Panc1 (cell line): ENCODE results near the gene ATG4B. TPM values are rescaled to one million over a fixed set of nuclear protein-coding genes. Genes with fewer than 3 reads are reported as not detected.

ENCODE experiments used
- ATAC-seq: fragments of 200-7000 bp; cut with Tn5 transposase; 2 replicates; pipeline ENCODE4 v1.9.1; 2020; ENCODE audit warnings: mild to moderate bottlenecking, moderate library complexity
- BruUV-seq: library from RNA; stranded (reverse); fragments of 400-500 nt; replicated peaks from 2 replicates; lab custom pipeline; 2021; lab: Mats Ljungman, UMichigan
- CTCF ChIA-PET: fragments of 300-600 bp; sonication (Branson Sonifier 250); formaldehyde crosslinking; loops from one replicate; lab custom pipeline; 2022; ENCODE audit warnings: antibody characterized with exemption; lab: Charles Lee
- POLR2A ChIA-PET: fragments of 300-600 bp; sonication (Branson Sonifier 250); formaldehyde crosslinking; loops from one replicate; lab custom pipeline; 2022; ENCODE audit warnings: antibody characterized with exemption; lab: Charles Lee
- DNase-seq: peaks from one replicate; pipeline ENCODE4 v3.0.0-alpha.2; 2010; ENCODE audit warnings: low read depth, low spot score
- H3K27ac ChIP-seq: 2 replicates; pipeline ENCODE4 v1.5.1; 2011; ENCODE audit warnings: mild to moderate bottlenecking, low read length, inconsistent platforms
- H3K27me3 ChIP-seq: fragments of 200-500 bp; sonication (Bioruptor generic); 2 replicates; pipeline ENCODE4 v1.6.0; 2014; ENCODE audit warnings: low read length, inconsistent platforms; ENCODE audit not compliant: control insufficient read depth, insufficient read depth
- H3K36me3 ChIP-seq: fragments of 200-500 bp; sonication (Bioruptor generic); 2 replicates; pipeline ENCODE4 v1.5.1; 2014; ENCODE audit warnings: inconsistent platforms, mild to moderate bottlenecking, low read length, moderate library complexity; ENCODE audit not compliant: control insufficient read depth, insufficient read depth
- H3K4me1 ChIP-seq: 2 replicates; pipeline ENCODE4 v1.5.1; 2011; ENCODE audit warnings: inconsistent platforms, mild to moderate bottlenecking, low read length, moderate library complexity; ENCODE audit not compliant: control insufficient read depth, insufficient read depth
- H3K4me3 ChIP-seq, 2 experiments: 2 replicates each; pipeline ENCODE4 v1.5.1; 2011 to 2012; ENCODE audit warnings: low read depth in 2 of 2, low read length in 2 of 2, mild to moderate bottlenecking in 2 of 2, inconsistent platforms in 1 of 2, moderate library complexity in 1 of 2
- H3K9me3 ChIP-seq: fragments of 200-500 bp; sonication (Bioruptor generic); 2 replicates; pipeline ENCODE4 v1.5.1; 2014; ENCODE audit warnings: low read depth, mild to moderate bottlenecking, inconsistent platforms, low read length, moderate library complexity; ENCODE audit not compliant: control insufficient read depth, insufficient read depth
- CTCF ChIP-seq: fragments of 450-650 bp; IDR thresholded peaks from 2 replicates; pipeline ENCODE4 v1.5.1; 2017; ENCODE audit warnings: mild to moderate bottlenecking
- POLR2AphosphoS5 ChIP-seq: IDR thresholded peaks from 2 replicates; pipeline ENCODE4 v1.6.1; 2012; ENCODE audit warnings: mild to moderate bottlenecking, low read depth, low read length, moderate library complexity
- SIN3A ChIP-seq: IDR thresholded peaks from 2 replicates; pipeline ENCODE4 v1.6.1; 2012; ENCODE audit warnings: low read depth, mild to moderate bottlenecking, low read length, moderate library complexity, borderline replicate concordance; ENCODE audit not compliant: insufficient read depth
- TCF7L2 ChIP-seq: IDR thresholded peaks from 2 replicates; pipeline ENCODE4 v1.6.1; 2011; ENCODE audit warnings: mild to moderate bottlenecking, low read depth, low read length, inconsistent platforms
- in situ Hi-C: cut with HindIII; loops from 2 replicates; pipeline ENCODE4 v1.10.0; 2016; ENCODE audit warnings: low sequenced_read_pairs, low pct_unique_long_range_greater_than_20kb
- intact Hi-C: fragments of 100-400 bp; cut with micrococcal nuclease; formaldehyde crosslinking; loops from one replicate; pipeline ENCODE4 v1.10.0; 2022; ENCODE audit not compliant: unreplicated experiment
- total RNA-seq: library from RNA; stranded (reverse); gene quantifications from one replicate; pipeline ENCODE4 v1.2.1, GENCODE V29; 2021; ENCODE audit not compliant: unreplicated experiment
- TF ChIP-seq, protein P1 (sequence below), 2 experiments: IDR thresholded peaks; 2 replicates each; pipeline ENCODE4 v1.6.1; 2011 to 2012; ENCODE audit warnings: low read depth in 2 of 2, control low read depth in 1 of 2, low read length in 1 of 2, mild to moderate bottlenecking in 1 of 2, moderate library complexity in 1 of 2; ENCODE audit not compliant: insufficient read depth in 1 of 2

ATG4B gene
- total RNA-seq, 1 experiment from 2014 or later = 84.2 TPM

- ATAC-seq (no peak), DNase-seq (no peak)
- no TSS peak for BruUV-seq
- H3K4me1 ChIP-seq = no peaks in the 10 kb centered on the region
- no peaks in the 10 kb centered on the region for H3K9me3 ChIP-seq
- H3K27ac ChIP-seq = no peak overlapping the region
- POLR2A ChIA-PET = no interaction called here
- CTCF ChIA-PET = no interaction called here
- H3K36me3 ChIP-seq = no peaks in the 10 kb centered on the region
- intact Hi-C loops = no loop called here
- H3K4me3 ChIP-seq = no peak overlapping the region
- no peaks in the 10 kb centered on the region for H3K27me3 ChIP-seq
- TF ChIP-seq POLR2AphosphoS5 (no peak), SIN3A (no peak), TCF7L2 (no peak), CTCF (no peak)
- TF ChIP-seq, protein P1, sequence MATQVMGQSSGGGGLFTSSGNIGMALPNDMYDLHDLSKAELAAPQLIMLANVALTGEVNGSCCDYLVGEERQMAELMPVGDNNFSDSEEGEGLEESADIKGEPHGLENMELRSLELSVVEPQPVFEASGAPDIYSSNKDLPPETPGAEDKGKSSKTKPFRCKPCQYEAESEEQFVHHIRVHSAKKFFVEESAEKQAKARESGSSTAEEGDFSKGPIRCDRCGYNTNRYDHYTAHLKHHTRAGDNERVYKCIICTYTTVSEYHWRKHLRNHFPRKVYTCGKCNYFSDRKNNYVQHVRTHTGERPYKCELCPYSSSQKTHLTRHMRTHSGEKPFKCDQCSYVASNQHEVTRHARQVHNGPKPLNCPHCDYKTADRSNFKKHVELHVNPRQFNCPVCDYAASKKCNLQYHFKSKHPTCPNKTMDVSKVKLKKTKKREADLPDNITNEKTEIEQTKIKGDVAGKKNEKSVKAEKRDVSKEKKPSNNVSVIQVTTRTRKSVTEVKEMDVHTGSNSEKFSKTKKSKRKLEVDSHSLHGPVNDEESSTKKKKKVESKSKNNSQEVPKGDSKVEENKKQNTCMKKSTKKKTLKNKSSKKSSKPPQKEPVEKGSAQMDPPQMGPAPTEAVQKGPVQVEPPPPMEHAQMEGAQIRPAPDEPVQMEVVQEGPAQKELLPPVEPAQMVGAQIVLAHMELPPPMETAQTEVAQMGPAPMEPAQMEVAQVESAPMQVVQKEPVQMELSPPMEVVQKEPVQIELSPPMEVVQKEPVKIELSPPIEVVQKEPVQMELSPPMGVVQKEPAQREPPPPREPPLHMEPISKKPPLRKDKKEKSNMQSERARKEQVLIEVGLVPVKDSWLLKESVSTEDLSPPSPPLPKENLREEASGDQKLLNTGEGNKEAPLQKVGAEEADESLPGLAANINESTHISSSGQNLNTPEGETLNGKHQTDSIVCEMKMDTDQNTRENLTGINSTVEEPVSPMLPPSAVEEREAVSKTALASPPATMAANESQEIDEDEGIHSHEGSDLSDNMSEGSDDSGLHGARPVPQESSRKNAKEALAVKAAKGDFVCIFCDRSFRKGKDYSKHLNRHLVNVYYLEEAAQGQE (IDR thresholded peaks at IDR 0.05; ENCODE audit: insufficient read depth in 1 of 2, low read depth in 2 of 2, low read length in 1 of 2) = no peak
- in situ Hi-C loops = no loop called here
These were observed 18.7 kb upstream of the ATG4B start for GRCh38 chr2:241618829-241619228.

DNA sequence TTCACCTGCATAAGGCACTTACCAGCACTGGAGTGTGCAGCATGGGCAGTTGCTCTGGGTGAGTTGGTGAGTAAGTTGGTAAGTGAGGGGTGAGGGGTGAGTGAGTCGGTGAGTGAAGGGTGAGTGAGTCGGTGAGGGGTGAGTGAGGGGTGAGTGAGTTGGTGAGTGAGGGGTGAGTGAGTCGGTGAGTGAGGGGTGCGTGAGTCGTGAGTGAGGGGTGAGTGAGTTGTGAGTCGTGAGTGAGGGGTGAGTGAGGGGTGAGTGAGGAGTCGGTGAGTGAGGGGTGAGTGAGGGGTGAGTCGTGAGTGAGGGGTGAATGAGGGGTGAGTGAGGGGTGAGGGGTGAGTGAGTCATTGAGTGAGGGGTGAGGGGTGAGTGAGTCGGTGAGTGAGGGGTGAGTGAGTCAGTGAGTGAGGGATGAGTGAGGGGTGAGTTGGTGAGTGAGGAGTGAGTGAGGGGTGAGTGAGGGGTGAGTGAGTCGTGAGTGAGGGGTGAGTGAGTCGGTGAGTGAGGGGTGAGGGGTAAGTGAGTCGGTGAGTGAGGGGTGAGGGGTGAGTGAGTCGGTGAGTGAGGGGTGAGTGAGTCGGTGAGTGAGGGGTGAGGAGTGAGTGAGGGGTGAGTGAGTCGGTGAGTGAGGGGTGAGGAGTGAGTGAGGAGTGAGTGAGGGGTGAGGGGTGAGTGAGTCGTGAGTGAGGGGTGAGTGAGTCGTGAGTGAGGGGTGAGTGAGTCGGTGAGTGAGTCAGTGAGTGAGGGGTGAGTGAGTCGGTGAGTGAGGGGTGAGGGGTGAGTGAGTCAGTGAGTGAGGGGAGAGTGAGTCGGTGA lies 17.7 kb upstream of the ATG4B start:
- in situ Hi-C loops (no loop called here), intact Hi-C loops (no loop called here)
- Histone ChIP-seq H3K9me3 (no peaks in the 10 kb centered on the region), H3K4me1 (no peaks in the 10 kb centered on the region), H3K4me3 (no peak overlapping the region), H3K27ac (no peak overlapping the region), H3K36me3 (no peaks in the 10 kb centered on the region), H3K27me3 (no peaks in the 10 kb centered on the region)
- DNase-seq = no peak
- ChIA-PET POLR2A (no interaction called here), CTCF (no interaction called here)
- no peak for ATAC-seq
- TF ChIP-seq TCF7L2 (no peak), SIN3A (no peak), CTCF (no peak), POLR2AphosphoS5 (no peak)
- TF ChIP-seq, protein P1 (IDR thresholded peaks at IDR 0.05; ENCODE audit: insufficient read depth in 1 of 2, low read depth in 2 of 2, low read length in 1 of 2) = no peak
- BruUV-seq = no TSS peak
